Cardiac muscle cell (in vitro differentiated cells and primary cell): Measurements from ENCODE around the gene MRFAP1L1. TPM values are rescaled to one million over a fixed set of nuclear protein-coding genes. Genes with fewer than 3 reads are reported as not detected.

Experiments used
- DNase-seq, 2 donors: peaks; one replicate each; pipeline versions ENCODE4 v3.0.0 to v3.0.0-alpha.2; 2010 to 2017; ENCODE audit warnings: low read depth in 1 of 2, low spot score in 1 of 2
- H3K27ac ChIP-seq: fragments of 200-600 bp; sonication (generic); 2 replicates; pipeline ENCODE4 v1.5.1; 2016
- H3K27me3 ChIP-seq: fragments of 200-600 bp; sonication (generic); 2 replicates; pipeline ENCODE4 v1.6.0; 2016; ENCODE audit warnings: control low read depth
- H3K36me3 ChIP-seq: fragments of 200-600 bp; sonication (generic); 2 replicates; pipeline ENCODE4 v1.5.1; 2016; ENCODE audit warnings: control low read depth
- H3K4me1 ChIP-seq: fragments of 200-600 bp; sonication (generic); 2 replicates; pipeline ENCODE4 v1.8.1; 2017; ENCODE audit warnings: low read depth, mild to moderate bottlenecking, mixed run types
- H3K4me3 ChIP-seq: fragments of 200-600 bp; sonication (generic); 2 replicates; pipeline ENCODE4 v1.5.1; 2016; ENCODE audit warnings: mild to moderate bottlenecking
- H3K9me3 ChIP-seq: fragments of 200-600 bp; sonication (generic); 2 replicates; pipeline ENCODE4 v1.5.1; 2017; ENCODE audit warnings: low read depth, mild to moderate bottlenecking, control low read depth
- polyA plus RNA-seq: library from polyadenylated mRNA; unstranded; fragments of >200 nt; fragmentation: Nextera tagmentation; extraction: Ambion mirVana; gene quantifications from 2 replicates; pipeline ENCODE4 v1.2.1, GENCODE V29; 2016
- total RNA-seq: library from RNA; depleted of rRNA; stranded (reverse); fragments of >200 nt; gene quantifications from 2 replicates; pipeline ENCODE4 v1.2.3, GENCODE V29; 2016
- TF ChIP-seq, protein P1 (sequence below): IDR thresholded peaks from 2 replicates; pipeline ENCODE4 v1.5.1; 2012; ENCODE audit warnings: low read depth, mild to moderate bottlenecking, low read length

MRFAP1L1 gene
- total and polyA plus RNA-seq, 2 experiments from 2014 or later: 73.3 to 112 TPM

DNA sequence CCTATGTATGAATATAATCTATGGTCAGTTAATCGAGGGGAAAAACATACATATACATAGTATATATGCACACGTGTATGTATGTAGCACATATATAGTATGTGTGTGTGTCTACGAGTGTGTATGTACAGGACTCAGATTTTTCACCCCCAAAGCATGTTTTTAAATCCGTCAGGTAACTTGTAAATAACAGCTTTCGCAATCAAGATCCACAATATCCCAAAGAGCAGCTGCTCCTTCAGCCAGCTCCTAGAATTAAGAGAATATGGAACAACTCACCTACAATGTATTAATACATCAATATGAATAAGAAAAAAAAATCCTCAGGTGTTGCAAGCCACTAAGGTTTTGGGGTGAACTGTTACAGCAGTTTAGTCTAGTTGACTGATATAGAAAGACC, 3.5 kb downstream of the MRFAP1L1 start:
- Histone ChIP-seq H3K4me1 (peaks cover 13% of the 10 kb centered on the region), H3K27me3 (no peaks in the 10 kb centered on the region), H3K4me3 (no peak overlapping the region), H3K36me3 (no peaks in the 10 kb centered on the region), H3K27ac (no peak overlapping the region), H3K9me3 (no peaks in the 10 kb centered on the region)
- no peak for DNase-seq
- TF ChIP-seq, protein P1, sequence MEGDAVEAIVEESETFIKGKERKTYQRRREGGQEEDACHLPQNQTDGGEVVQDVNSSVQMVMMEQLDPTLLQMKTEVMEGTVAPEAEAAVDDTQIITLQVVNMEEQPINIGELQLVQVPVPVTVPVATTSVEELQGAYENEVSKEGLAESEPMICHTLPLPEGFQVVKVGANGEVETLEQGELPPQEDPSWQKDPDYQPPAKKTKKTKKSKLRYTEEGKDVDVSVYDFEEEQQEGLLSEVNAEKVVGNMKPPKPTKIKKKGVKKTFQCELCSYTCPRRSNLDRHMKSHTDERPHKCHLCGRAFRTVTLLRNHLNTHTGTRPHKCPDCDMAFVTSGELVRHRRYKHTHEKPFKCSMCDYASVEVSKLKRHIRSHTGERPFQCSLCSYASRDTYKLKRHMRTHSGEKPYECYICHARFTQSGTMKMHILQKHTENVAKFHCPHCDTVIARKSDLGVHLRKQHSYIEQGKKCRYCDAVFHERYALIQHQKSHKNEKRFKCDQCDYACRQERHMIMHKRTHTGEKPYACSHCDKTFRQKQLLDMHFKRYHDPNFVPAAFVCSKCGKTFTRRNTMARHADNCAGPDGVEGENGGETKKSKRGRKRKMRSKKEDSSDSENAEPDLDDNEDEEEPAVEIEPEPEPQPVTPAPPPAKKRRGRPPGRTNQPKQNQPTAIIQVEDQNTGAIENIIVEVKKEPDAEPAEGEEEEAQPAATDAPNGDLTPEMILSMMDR: no peak

DNA sequence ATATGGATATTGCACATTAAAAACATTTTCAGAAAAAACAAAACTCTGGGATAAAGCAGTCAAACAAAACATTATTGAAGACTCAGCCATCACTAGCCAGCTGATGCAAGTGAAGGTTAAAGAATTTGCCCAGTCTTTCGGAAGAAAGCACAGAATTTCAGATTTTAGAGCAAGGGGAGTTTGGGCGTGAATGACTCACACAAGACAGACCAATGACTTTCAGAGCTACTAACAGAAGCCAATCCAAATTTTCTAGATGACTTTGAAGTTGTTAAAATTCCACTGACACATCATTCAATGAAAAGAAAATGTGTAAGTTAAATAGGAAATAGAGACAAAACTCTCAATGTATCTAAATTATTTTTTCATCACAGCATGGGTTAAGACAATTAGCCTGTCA, 4.0 kb downstream of the MRFAP1L1 start:
- TF ChIP-seq, protein P1: no peak
- Histone ChIP-seq H3K4me1 (peaks cover 13% of the 10 kb centered on the region), H3K27me3 (no peaks in the 10 kb centered on the region), H3K36me3 (no peaks in the 10 kb centered on the region), H3K4me3 (no peak overlapping the region), H3K27ac (no peak overlapping the region), H3K9me3 (no peaks in the 10 kb centered on the region)
- DNase-seq: no peak

DNA sequence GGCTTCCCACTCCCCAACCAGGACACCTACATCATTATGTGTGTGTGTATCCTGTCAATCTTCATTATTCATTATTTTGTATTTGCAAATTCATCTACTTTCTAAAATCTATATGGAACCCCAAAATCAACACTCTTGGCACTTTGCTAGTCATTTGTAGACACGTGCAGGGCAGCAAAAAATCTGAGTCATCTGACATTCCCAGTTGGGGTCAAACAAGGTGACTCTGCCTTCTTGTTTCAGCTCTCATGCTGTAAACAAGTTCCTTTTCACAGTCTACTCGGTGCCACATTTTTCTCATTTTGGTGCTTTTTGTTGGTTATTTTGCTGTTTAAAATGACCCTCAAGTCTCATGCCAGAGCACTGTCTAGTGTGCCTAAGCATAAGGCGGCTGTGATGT, 5.9 kb downstream of the MRFAP1L1 start:
- H3K36me3 ChIP-seq: no peaks in the 10 kb centered on the region
- no peaks in the 10 kb centered on the region for H3K9me3 ChIP-seq
- H3K27me3 ChIP-seq: no peaks in the 10 kb centered on the region
- no peak overlapping the region for H3K4me3 ChIP-seq
- DNase-seq: peak in 1 of 2 donors; percentile 31
- H3K4me1 ChIP-seq: peaks cover 13% of the 10 kb centered on the region
- no peak overlapping the region for H3K27ac ChIP-seq
- TF ChIP-seq, protein P1: no peak

DNA sequence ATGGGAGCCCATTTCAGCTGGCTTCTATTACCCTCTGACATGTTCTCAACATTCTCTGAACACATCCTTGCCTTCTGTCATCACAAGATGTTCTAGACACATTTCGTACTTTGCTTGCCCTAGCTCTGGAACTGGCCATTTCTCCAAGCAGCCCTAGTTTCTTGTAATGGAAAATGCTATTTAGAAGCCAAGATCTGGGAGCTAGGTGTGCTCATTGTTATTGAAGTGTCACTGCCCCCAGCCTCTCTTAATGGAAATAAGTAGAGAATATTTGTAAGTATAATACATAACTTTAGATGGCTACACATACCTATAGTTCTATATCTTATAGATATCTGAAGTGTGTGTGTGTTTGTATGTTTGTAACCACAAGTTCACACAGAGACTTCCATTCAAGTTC, 6.9 kb downstream of the MRFAP1L1 start:
- Histone ChIP-seq H3K27me3 (no peaks in the 10 kb centered on the region), H3K9me3 (no peaks in the 10 kb centered on the region), H3K27ac (no peak overlapping the region), H3K4me1 (peaks cover 5% of the 10 kb centered on the region), H3K4me3 (no peak overlapping the region), H3K36me3 (no peaks in the 10 kb centered on the region)
- TF ChIP-seq, protein P1: no peak
- no peak for DNase-seq

GRCh38 chr4:6701371-6701770, 8.3 kb downstream of the MRFAP1L1 start:
- Histone ChIP-seq H3K9me3 (no peaks in the 10 kb centered on the region), H3K36me3 (no peaks in the 10 kb centered on the region), H3K4me1 (no peaks in the 10 kb centered on the region), H3K27ac (no peak overlapping the region), H3K4me3 (no peak overlapping the region), H3K27me3 (no peaks in the 10 kb centered on the region)
- DNase-seq: no peak
- TF ChIP-seq, protein P1: peak; percentile 29

DNA sequence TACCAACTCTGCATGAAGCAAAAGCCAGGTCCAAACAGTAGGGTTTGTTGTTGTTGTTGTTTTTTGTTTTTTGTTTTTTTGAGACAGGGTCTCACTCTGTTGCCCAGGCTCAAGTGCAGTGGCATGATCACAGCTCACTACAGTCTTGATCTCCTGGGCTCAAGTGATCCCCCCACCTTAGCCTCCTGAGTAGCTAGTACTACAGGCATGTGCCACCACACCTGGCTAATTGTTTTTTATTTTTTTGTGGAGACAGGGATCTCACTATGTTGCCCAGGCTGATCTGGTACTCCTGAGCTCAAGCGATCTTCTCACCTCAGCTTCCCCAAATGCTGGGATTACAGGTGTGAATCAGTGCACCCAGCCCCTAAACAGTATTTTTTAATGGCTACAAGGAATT, 9.8 kb downstream of the MRFAP1L1 start:
- no peaks in the 10 kb centered on the region for H3K9me3 ChIP-seq
- H3K4me1 ChIP-seq: no peaks in the 10 kb centered on the region
- H3K27ac ChIP-seq: no peak overlapping the region
- TF ChIP-seq, protein P1: no peak
- no peaks in the 10 kb centered on the region for H3K36me3 ChIP-seq
- no peak for DNase-seq
- H3K4me3 ChIP-seq: no peak overlapping the region
- no peaks in the 10 kb centered on the region for H3K27me3 ChIP-seq
